Activated CD8-positive, alpha-beta memory T cell treated with anti-CD3 and anti-CD28 coated beads for 1 hour (primary cell): ENCODE data around the gene PTN.
"Not testable (repeated sequence)": the region's sequence is repeated elsewhere in the genome, so short reads cannot be mapped to it uniquely, and the experiment has no call there.

Source experiments
- DNase-seq, 2 donors: peaks; one replicate each; pipeline ENCODE4 v3.0.0-alpha.2; 2020; ENCODE audit warnings: low read depth in 1 of 2; ENCODE audit errors: extremely low read depth in 1 of 2

The PTN gene

DNA sequence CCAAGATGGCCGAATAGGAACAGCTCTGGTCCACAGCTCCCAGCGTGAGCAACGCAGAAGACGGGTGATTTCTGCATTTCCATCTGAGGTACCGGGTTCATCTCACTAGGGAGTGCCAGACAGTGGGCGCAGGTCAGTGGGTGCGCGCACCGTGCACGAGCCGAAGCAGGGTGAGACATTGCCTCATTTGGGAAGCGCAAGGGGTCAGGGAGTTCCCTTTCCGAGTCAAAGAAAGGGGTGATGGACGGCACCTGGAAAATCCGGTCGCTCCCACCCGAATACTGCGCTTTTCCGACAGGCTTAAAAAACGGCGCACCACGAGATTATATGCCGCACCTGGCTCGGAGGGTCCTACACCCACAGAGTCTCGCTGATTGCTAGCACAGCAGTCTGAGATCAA lies 161.9 kb downstream of the PTN start:
- not testable (repeated sequence) for DNase-seq
